ENCODE data around the gene SOX10.
"Not testable (repeated sequence)": the region's sequence is repeated elsewhere in the genome, so short reads cannot be mapped to it uniquely, and the experiment has no call there.

SOX10 gene

DNA sequence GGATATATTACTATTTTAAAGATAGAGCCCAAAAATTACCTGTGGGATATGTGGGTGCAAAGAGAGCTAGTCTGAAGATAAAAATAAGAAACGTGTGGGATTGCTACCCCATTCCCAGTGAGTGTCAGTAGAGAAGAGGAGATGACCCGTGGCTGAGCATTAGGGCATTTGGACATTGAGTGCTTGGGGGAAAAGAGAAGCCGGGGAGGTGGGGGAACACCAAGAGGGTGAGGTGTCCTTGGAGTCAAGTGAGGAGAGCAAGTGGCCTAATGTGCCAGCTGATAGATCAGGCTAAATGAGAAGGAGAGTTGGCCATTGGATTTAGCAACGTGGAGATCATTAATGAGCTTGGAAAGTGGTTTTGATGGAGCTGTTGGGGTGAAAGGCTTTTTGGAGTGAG, 29.7 kb downstream of the SOX10 start:
- TF ChIP-seq, protein P1, sequence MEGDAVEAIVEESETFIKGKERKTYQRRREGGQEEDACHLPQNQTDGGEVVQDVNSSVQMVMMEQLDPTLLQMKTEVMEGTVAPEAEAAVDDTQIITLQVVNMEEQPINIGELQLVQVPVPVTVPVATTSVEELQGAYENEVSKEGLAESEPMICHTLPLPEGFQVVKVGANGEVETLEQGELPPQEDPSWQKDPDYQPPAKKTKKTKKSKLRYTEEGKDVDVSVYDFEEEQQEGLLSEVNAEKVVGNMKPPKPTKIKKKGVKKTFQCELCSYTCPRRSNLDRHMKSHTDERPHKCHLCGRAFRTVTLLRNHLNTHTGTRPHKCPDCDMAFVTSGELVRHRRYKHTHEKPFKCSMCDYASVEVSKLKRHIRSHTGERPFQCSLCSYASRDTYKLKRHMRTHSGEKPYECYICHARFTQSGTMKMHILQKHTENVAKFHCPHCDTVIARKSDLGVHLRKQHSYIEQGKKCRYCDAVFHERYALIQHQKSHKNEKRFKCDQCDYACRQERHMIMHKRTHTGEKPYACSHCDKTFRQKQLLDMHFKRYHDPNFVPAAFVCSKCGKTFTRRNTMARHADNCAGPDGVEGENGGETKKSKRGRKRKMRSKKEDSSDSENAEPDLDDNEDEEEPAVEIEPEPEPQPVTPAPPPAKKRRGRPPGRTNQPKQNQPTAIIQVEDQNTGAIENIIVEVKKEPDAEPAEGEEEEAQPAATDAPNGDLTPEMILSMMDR (IDR thresholded peaks at IDR 0.05), result no peak
- peak overlapping the region; percentile 99 for H3K4me3 ChIP-seq (ENCODE audit: low read depth, low read length)

DNA sequence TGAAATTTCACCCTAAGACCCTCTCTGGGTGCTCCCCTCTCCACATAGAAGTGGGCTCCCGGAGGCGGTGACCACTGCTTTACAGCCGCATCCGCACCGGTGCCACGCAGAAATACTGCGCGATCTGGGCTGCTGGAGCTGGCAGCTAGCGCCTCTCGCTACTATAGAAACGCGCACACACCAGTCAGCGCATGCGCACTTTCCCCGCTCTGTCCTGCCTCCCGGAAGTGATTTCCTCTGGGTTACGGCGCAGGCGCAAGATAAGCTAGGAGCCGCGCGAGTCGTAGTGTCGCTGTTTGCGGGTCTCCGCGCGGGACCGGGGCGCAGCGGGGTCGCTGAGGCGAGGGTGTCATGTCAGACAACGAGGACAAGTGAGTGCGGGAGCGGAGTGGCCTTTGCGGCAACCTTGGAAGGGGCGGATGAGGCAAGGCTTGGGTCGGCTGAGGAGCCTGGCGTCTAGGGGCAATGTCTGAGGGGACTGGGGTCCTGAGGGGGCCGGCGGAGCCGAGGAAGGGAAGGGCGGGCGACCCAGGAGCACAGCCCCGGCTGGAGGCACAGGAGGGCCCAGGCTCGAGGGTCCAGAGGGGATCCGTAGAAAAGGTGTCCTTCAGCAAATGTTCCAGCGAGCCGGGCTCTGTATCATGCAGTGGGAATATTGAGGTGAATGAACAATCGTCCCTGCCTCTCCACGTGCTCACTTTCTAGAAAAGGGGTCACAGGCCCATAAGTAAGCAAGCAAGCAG, 30.7 kb downstream of the SOX10 start, which contains the start of the genes C22orf23 and POLR2F:
Gene C22orf23, minus strand, starts transcription at position 165 of the 743 bp plus-strand sequence. CDS start 452 bp downstream, outside the sequence.
Gene POLR2F, plus strand, starts transcription at position 263 of the 743 bp plus-strand sequence. Its CDS starts 89 bp downstream, at position 352.
- H3K27me3 ChIP-seq (ENCODE audit: control insufficient read depth, insufficient read depth, low read length), result no peaks in the 10 kb centered on the region
- peak within 1 kb of the TSS; percentile 99 for H3K4me3 ChIP-seq (ENCODE audit: low read depth, low read length)
- H3K4me2 ChIP-seq (ENCODE audit: low read length), result peak within 1 kb of the TSS; percentile 82
- no peaks in the 10 kb centered on the region for H3K9me3 ChIP-seq (ENCODE audit: control insufficient read depth, low read length)
- peaks cover 11% of the 10 kb centered on the region for H3K79me2 ChIP-seq
- TF ChIP-seq, protein P1 (IDR thresholded peaks at IDR 0.05), result no peak
- peak within 1 kb of the TSS; percentile 86 for H2AFZ ChIP-seq
- H3K36me3 ChIP-seq (ENCODE audit: control insufficient read depth, insufficient read depth, low read length), result no peaks in the 10 kb centered on the region
- H3K27ac ChIP-seq, result peak within 1 kb of the TSS; percentile 68
- H3K9ac ChIP-seq, result peak within 1 kb of the TSS; percentile 80
- peaks cover 13% of the 10 kb centered on the region for H3K4me1 ChIP-seq

More for the DNA sequence above, 29.7 kb downstream of the SOX10 start:
- Histone ChIP-seq H3K9me3 (ENCODE audit: control insufficient read depth, low read length) (no peaks in the 10 kb centered on the region), H3K27ac (no peak overlapping the region), H3K4me1 (peaks cover 15% of the 10 kb centered on the region), H3K9ac (no peak overlapping the region), H3K79me2 (peaks cover 11% of the 10 kb centered on the region), H3K36me3 (ENCODE audit: control insufficient read depth, insufficient read depth, low read length) (no peaks in the 10 kb centered on the region), H3K27me3 (ENCODE audit: control insufficient read depth, insufficient read depth, low read length) (no peaks in the 10 kb centered on the region), H2AFZ (no peak overlapping the region), H3K4me2 (ENCODE audit: low read length) (peak overlapping the region; percentile 82)

DNA sequence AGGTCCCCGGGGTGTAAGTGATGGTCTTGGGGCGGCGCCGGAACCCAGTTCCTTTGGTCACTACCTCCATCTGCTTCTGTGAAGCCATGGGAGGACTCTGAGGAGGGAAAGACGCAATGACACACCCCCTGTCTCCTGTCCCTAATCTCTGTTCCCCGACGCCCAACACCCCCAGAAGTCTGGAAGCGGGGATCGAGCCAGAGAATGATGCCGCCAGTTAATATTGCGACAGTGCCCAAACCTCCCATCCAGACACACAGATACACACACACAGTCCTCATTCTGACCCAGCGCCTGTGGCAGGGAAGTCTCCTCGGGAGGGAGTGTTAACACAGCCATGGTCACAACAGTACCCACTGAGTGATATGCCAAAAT, 31.3 kb downstream of the SOX10 start:
- H3K27me3 ChIP-seq (ENCODE audit: control insufficient read depth, insufficient read depth, low read length), result no peaks in the 10 kb centered on the region
- H2AFZ ChIP-seq, result peak overlapping the region; percentile 86
- peak overlapping the region; percentile 68 for H3K27ac ChIP-seq
- no peaks in the 10 kb centered on the region for H3K36me3 ChIP-seq (ENCODE audit: control insufficient read depth, insufficient read depth, low read length)
- no peaks in the 10 kb centered on the region for H3K9me3 ChIP-seq (ENCODE audit: control insufficient read depth, low read length)
- H3K79me2 ChIP-seq, result peaks cover 11% of the 10 kb centered on the region
- H3K4me1 ChIP-seq, result peaks cover 13% of the 10 kb centered on the region
- TF ChIP-seq, protein P1 (IDR thresholded peaks at IDR 0.05), result no peak
- peak overlapping the region; percentile 99 for H3K4me3 ChIP-seq (ENCODE audit: low read depth, low read length)
- peak overlapping the region; percentile 82 for H3K4me2 ChIP-seq (ENCODE audit: low read length)
- no peak overlapping the region for H3K9ac ChIP-seq

DNA sequence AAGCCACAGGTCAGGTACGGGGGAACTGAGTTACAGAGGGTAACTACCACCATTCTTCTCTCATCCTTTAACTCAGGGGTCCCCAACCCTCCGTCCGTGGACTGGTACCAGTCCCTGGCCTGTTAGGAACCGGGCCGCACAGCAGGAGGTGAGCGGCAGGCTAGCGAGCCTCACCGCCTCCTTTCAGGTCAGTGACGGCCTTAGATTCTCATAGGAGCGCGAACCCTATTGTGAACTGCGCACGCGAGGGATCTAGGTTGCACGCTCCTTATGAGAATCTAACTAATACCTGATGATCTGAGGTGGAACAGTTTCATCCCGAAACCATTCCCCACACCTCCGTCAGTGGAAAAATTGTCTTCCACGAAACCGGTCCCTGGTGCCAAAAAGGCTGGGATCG, 31.7 kb downstream of the SOX10 start:
- H3K27me3 ChIP-seq (ENCODE audit: control insufficient read depth, insufficient read depth, low read length); H3K9ac ChIP-seq: not testable (repeated sequence)
- H3K27ac ChIP-seq, result peak overlapping the region; percentile 68

DNA sequence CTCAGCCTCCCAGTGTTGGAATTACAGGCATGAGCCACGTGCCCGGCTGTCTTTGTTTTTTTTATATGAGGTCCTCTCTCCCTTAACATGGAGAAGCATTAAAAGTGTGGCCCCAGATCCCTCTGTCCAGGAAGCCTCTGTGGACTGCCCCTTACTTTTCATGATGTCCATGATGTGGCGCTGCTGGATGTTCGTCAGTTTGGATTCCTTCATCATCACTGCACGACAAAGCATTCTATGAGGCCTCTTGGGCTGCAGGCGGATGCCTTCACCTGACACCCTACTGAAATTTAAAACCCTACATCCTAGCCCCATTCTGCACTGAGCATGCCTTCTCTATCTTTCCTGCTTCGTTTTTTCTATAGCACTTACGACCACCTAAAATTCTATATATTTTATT, 33.0 kb downstream of the SOX10 start:
- Histone ChIP-seq H3K4me2 (ENCODE audit: low read length) (no peak overlapping the region), H3K79me2 (peaks cover 11% of the 10 kb centered on the region), H3K4me3 (ENCODE audit: low read depth, low read length) (no peak overlapping the region), H3K9ac (no peak overlapping the region), H3K9me3 (ENCODE audit: control insufficient read depth, low read length) (no peaks in the 10 kb centered on the region), H3K36me3 (ENCODE audit: control insufficient read depth, insufficient read depth, low read length) (no peaks in the 10 kb centered on the region), H2AFZ (no peak overlapping the region), H3K27me3 (ENCODE audit: control insufficient read depth, insufficient read depth, low read length) (no peaks in the 10 kb centered on the region), H3K4me1 (no peaks in the 10 kb centered on the region), H3K27ac (no peak overlapping the region)
- TF ChIP-seq, protein P1 (IDR thresholded peaks at IDR 0.05), result no peak

More for the DNA sequence above, 31.7 kb downstream of the SOX10 start:
- H3K4me2 ChIP-seq (ENCODE audit: low read length), result peak overlapping the region; percentile 82
- H3K9me3 ChIP-seq (ENCODE audit: control insufficient read depth, low read length); H3K4me1 ChIP-seq; H3K36me3 ChIP-seq (ENCODE audit: control insufficient read depth, insufficient read depth, low read length): not testable (repeated sequence)
- H3K4me3 ChIP-seq (ENCODE audit: low read depth, low read length), result peak overlapping the region; percentile 99
- H2AFZ ChIP-seq, result peak overlapping the region; percentile 86
- H3K79me2 ChIP-seq, result peaks cover 11% of the 10 kb centered on the region

DNA sequence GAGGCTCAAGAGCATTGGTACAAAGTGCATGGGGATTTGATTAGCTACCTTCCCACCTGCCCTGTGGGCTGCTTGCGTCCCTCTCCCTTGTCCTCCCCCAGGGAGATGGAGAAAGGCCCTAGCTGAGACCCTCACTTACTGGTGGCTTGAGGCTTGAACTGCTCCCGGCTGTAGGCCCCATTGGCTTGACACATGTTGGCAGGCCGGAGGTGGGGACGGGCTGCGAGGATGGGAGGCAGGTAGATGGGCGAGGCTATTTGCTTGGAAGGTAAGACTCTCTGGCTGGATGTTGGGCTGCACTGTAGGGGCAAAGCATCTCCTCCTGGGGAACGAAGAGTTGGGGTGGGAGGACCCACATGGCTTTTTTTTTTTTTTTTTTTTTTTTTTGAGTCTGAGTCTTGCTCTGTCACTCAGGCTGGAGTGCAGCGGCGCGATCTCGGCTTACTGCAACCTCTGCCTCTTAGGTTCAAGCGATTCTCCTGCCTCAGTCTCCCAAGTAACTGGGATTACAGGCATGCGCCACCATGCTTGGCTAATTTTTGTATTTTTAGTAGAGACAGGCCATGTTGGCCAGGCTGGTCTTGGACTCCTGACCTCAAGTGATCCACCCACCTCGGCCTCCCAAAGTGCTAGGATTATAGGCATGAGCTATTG, 37.1 kb downstream of the SOX10 start:
- H3K27ac ChIP-seq; H3K9ac ChIP-seq; H3K4me3 ChIP-seq (ENCODE audit: low read depth, low read length); H3K27me3 ChIP-seq (ENCODE audit: control insufficient read depth, insufficient read depth, low read length); H3K4me2 ChIP-seq (ENCODE audit: low read length); H3K36me3 ChIP-seq (ENCODE audit: control insufficient read depth, insufficient read depth, low read length); H3K79me2 ChIP-seq; H2AFZ ChIP-seq; H3K9me3 ChIP-seq (ENCODE audit: control insufficient read depth, low read length); H3K4me1 ChIP-seq: not testable (repeated sequence)

DNA sequence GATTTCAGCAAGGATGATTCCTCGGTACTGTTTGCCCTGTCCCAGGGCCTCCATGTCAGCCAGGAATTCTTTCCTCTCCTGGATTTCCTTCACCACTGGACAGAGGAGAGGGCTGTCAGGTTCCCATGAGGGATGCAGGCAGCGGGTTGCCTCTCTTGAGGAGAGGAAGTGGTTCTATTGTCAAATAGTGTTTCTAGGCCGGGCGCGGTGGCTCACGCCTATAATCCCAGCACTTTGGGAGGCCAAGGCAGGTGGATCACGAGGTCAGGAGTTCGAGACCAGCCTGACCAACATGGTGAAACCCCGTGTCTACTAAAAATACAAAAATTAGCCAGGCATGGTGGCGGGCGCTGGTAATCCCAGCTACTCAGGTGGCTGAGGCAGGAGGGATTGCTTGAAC, 39.9 kb downstream of the SOX10 start:
- H3K36me3 ChIP-seq (ENCODE audit: control insufficient read depth, insufficient read depth, low read length); H3K4me2 ChIP-seq (ENCODE audit: low read length): not testable (repeated sequence)

More for the DNA sequence above, 39.9 kb downstream of the SOX10 start:
- H3K9ac ChIP-seq; H3K4me3 ChIP-seq (ENCODE audit: low read depth, low read length); H3K27ac ChIP-seq; H3K9me3 ChIP-seq (ENCODE audit: control insufficient read depth, low read length); H3K27me3 ChIP-seq (ENCODE audit: control insufficient read depth, insufficient read depth, low read length); H3K79me2 ChIP-seq; H3K4me1 ChIP-seq; H2AFZ ChIP-seq: not testable (repeated sequence)

All from parathyroid adenoma (tissue), 2 donors.